Erythroblast (primary cell): Measurements from ENCODE around the gene F2RL2.

ENCODE experiments used
- GATA1 ChIP-seq: IDR thresholded peaks from 2 replicates; pipeline ENCODE4 v1.6.1; 2011; ENCODE audit warnings: low read depth, mild to moderate bottlenecking, control low read depth, low read length, moderate library complexity
- POLR2A ChIP-seq: IDR thresholded peaks from 2 replicates; pipeline ENCODE4 v1.6.1; 2011; ENCODE audit warnings: mild to moderate bottlenecking, low read length

DNA sequence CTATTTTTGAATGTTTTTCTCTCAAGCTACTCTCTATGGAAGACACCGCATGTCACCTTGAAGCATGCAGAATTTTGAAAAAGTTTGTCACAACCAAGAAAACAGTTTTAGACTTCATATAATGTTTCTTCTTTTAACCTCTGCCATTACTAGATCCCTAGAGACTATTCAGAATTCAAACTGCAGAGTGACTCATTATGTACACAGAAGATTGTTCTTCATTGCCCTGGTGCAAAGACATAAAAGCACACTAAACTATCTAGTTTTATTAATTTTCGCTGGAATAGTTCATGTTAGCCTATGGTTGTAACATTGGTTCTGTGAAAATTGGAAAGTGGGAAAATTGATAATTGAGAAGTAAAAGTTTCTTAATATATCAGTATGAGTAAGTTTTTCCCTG, 18.4 kb downstream of the F2RL2 start:
- no peak for TF ChIP-seq POLR2A
- no peak for TF ChIP-seq GATA1
